ENCODE data around the gene RPL41.

GRCh38 chr12:56164345-56164729, 47.9 kb downstream of the RPL41 start:
- no peak for TF ChIP-seq EZH2phosphoT487 (IDR thresholded peaks at IDR 0.05; ENCODE audit: low read length)
- TF ChIP-seq, protein P1, sequence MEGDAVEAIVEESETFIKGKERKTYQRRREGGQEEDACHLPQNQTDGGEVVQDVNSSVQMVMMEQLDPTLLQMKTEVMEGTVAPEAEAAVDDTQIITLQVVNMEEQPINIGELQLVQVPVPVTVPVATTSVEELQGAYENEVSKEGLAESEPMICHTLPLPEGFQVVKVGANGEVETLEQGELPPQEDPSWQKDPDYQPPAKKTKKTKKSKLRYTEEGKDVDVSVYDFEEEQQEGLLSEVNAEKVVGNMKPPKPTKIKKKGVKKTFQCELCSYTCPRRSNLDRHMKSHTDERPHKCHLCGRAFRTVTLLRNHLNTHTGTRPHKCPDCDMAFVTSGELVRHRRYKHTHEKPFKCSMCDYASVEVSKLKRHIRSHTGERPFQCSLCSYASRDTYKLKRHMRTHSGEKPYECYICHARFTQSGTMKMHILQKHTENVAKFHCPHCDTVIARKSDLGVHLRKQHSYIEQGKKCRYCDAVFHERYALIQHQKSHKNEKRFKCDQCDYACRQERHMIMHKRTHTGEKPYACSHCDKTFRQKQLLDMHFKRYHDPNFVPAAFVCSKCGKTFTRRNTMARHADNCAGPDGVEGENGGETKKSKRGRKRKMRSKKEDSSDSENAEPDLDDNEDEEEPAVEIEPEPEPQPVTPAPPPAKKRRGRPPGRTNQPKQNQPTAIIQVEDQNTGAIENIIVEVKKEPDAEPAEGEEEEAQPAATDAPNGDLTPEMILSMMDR (IDR thresholded peaks at IDR 0.05; ENCODE audit: low read length) = no peak
